Stimulated activated CD4-positive, alpha-beta T cell treated with anti-CD3 and anti-CD28 coated beads, Interleukin-15, amount 100 ng/mL, for 1 hour (primary cell): ENCODE data around the gene FALEC.
"Not testable (repeated sequence)": the region's sequence is repeated elsewhere in the genome, so short reads cannot be mapped to it uniquely, and the experiment has no call there.

Experiments used
- DNase-seq, 2 donors: peaks; one replicate each; pipeline ENCODE4 v3.0.0-alpha.2; 2020; ENCODE audit warnings: low read depth in 1 of 2, low spot score in 1 of 2

FALEC gene

GRCh38 chr1:150558303-150558704 lies 42.8 kb downstream of the FALEC start:
- no peak for DNase-seq

- DNase-seq, result no peak
Measured at GRCh38 chr1:150558761-150559655, 43.5 kb downstream of the FALEC start.

- DNase-seq, result no peak
Measured at GRCh38 chr1:150559656-150560010, 44.1 kb downstream of the FALEC start.

- DNase-seq, result peak; percentile 46 to 50
Measured at GRCh38 chr1:150560011-150560438, 44.5 kb downstream of the FALEC start.

- peak; percentile 65 to 74 for DNase-seq
Measured at GRCh38 chr1:150560576-150561253, 45.2 kb downstream of the FALEC start.

DNA sequence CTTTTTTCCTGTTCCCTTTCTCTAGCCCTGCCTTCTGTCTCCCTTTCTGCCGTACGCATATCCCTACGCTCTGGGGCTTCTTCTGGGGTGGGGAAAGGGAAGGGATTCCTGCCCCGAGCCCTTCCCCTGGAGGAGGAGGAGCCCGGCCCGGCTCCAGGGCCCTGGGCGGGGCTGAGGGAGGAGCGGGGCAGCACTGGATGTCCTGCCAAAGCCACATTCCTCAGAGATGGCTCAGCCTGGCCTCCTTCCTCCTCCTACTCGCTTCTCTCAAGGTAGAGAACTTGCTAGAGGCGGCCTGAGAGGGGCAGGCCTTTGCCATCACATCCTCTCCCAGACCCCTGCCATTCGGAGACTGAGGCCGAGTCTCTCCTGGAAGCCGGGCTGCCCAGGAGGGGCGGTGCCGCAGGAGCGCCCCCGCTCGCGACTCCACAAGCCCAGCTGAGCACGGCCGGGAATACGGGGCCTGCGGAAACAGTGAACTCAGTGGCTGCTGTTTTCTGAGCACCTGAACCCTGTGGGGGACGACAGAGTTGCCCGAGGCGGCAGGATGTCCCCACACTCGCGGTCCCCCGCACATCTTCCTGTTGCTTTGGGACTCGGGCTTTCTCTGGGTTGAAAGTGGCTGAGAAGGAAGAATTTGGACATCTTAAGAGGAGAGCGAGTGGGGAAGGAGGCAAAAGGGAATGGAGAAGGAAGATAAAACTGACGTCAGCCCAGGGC lies 45.9 kb downstream of the FALEC start:
- DNase-seq, result peak; percentile 32 to 47

DNA sequence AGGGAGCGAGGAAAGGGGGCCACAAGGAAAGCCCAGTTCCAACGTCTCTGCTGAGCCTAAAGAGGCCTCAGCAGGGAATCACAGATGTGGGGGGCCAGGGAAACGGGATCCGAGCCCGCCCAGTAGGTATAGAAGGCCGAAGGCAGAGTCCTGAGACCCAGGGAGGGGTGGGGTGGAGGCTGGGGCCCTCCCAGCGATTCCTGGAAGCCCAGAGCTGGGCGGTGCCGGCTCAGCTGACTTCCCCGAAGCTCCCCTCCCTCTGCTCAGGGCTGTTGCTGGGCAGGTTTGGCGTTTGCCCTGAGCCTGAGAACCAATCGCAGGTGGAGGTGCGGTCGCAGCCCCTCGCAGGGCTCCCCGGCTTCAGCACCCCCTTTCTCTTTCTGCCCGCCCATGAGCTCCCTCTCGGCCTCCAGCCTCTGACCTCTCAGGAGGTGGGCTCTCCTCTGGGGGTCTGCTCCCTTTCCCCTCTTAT lies 46.5 kb downstream of the FALEC start:
- DNase-seq, result peak; percentile 75 to 81

DNA sequence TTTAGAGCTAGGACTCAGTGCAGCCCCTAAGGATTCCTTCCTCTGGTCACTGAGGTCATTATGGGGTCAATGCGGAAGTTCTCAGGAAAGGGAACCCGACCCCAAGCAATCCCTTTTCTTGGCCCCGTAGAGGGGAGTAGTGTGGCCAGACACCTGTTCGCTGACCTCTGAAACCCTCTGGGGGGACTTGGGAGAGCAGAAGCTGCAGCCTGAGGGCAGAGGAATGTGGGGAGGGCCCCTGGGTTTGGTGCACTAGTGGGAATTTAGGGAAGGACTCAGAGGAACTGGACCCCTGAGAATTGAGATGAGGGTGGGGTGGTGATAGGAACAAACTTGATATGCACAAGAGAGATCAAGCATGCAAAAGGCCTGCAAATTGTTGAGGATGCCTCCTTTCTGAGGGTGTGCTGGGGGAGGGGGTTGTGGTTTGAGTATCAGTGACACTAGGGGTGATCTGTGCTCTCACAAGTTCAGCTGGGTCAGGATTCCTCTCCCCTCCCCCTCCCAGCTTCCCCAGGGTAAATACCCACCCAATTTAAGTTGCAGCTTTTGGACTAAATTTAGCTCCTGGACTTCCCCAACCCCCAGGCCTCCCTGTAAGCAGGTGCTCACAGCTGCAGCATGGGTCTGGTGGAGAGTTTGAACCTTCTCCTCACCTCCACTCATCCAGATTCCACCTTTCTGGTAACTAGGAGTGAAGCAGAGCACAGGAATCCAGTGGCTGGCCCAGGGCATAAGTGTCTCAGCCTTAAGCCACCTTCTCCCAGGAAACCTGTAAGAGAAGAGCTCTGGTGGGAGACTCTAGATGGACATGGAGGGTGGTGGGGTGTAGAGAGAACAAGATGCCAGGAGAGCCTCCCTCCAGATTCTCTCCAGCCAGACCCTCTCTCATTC lies 47.1 kb downstream of the FALEC start:
- peak; percentile 40 to 52 for DNase-seq

DNA sequence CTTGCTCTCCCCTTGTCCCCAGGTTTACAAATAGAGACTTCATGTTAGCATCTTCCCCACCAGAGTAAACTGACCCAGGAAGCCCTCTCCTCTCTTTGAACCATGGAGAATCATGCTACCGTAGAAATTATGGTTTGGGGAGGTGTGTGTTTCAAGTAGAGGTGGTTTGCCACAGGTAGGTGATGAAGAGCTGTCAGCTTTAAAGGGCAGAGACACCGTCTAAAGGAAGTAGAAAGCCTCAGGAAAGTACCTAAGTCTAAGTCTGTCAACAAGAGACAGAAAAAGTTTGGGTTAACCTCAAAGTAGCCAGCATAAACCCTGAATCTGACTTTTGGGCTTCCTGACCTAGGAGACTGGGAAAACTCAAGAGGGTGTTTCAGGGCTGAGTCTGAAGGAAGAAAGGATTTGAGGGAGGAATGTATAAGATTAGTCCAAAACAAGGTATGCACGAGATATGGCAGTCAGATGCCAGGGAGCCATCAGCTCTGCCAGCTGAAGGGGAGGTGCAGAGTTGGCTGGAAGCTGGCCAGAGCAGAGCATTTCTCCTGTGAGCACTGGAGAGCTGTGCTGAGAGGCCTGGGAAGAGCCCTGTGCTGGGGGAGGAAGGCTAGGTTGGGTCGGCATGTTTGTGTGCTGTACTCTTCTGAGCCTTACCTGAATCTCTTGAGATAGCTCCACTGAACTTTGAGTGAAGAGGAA lies 47.9 kb downstream of the FALEC start:
- DNase-seq, result no peak

- DNase-seq, result no peak
Measured at GRCh38 chr1:150564051-150564991, 48.8 kb downstream of the FALEC start.

DNA sequence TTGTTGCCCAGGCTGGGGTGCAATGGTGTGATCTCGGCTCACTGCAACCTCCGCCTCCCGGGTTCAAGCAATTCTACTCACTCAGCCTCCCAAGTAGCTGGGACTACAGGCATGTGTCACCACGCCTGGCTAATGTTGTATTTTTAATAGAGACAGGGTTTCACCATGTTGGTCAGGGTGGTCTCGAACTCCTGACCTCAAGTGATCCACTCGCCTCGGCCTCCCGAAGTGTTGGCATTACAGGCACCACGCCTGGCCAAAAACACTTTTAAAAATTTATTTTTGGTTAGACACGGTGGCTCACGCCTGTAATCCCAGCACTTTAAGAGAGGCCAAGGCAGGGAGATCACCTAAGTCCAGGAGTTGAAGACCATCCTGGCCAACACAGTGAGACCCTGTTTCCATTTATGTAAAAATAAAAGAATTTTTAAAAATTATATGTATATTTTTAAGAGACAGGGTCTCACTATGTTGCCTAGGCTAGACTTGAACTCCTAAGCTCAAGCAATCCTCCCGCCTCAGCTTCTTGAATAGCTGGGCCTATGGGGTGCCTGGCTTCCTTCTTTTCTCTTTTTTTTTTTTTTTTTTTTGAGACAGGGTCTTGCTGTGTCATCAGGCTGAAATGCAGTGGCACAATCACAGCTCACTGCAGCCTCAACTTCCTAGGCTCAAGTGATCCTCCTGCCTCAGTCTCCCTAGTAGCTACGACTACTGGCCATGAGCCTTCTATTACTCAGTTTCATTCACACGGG lies 49.9 kb downstream of the FALEC start:
- not testable (repeated sequence) for DNase-seq

- no peak for DNase-seq
Measured at GRCh38 chr1:150566589-150567340, 51.2 kb downstream of the FALEC start.

GRCh38 chr1:150567341-150567716 lies 51.8 kb downstream of the FALEC start:
- peak; percentile 23 to 37 for DNase-seq

- peak in 1 of 2 donors; percentile 34 for DNase-seq
Measured at GRCh38 chr1:150567717-150568593, 52.4 kb downstream of the FALEC start.

GRCh38 chr1:150568594-150568966 lies 53.0 kb downstream of the FALEC start:
- DNase-seq, result no peak

GRCh38 chr1:150572918-150573647 lies 57.5 kb downstream of the FALEC start:
- no peak for DNase-seq
